GM12878 (cell line): ENCODE results near the gene TARDBP.

ENCODE experiments used
- ASH2L ChIP-seq: fragments of 300-600, 200-600 bp; sonication (generic); IDR thresholded peaks from 2 replicates; pipeline ENCODE4 v1.6.1; 2017; ENCODE audit warnings: low read depth, mild to moderate bottlenecking, borderline replicate concordance
- CREB1 ChIP-seq: IDR thresholded peaks from 2 replicates; pipeline ENCODE4 v1.6.1; 2012; ENCODE audit warnings: low read depth, mild to moderate bottlenecking, inconsistent platforms
- EZH2 ChIP-seq: IDR thresholded peaks from 2 replicates; pipeline ENCODE4 v1.6.1; 2012; ENCODE audit warnings: low read depth, mild to moderate bottlenecking, control low read depth, inconsistent platforms, low read length, borderline replicate concordance; ENCODE audit not compliant: control insufficient read depth
- POU2F2 ChIP-seq: IDR thresholded peaks from 3 replicates; pipeline ENCODE4 v1.6.1; 2011; ENCODE audit warnings: low read depth, mild to moderate bottlenecking, low read length, borderline replicate concordance
- SMC3 ChIP-seq: IDR thresholded peaks from 2 replicates; pipeline ENCODE4 v1.6.1; 2011; ENCODE audit warnings: low read length, improper control_type of control experiment, borderline replicate concordance
- SPI1 ChIP-seq: IDR thresholded peaks from 2 replicates; pipeline ENCODE4 v1.6.1; 2011; ENCODE audit warnings: low read depth, mild to moderate bottlenecking, low read length, moderate library complexity, borderline replicate concordance; ENCODE audit not compliant: insufficient read depth
- ZNF274 ChIP-seq: IDR thresholded peaks from one replicate; pipeline ENCODE4 v1.8.0; 2011; ENCODE audit not compliant: insufficient read length, insufficient read depth
- TF ChIP-seq, protein P1 (sequence below), 3 experiments: IDR thresholded peaks in 2 of 3; conservative IDR thresholded peaks in 1 of 3; 2 replicates each; pipeline ENCODE4 v1.5.1; 2011; ENCODE audit warnings: low read depth in 3 of 3, low read length in 3 of 3, mild to moderate bottlenecking in 3 of 3, control low read depth in 2 of 3, moderate library complexity in 2 of 3, inconsistent platforms in 1 of 3, mixed read lengths in 1 of 3; ENCODE audit not compliant: control insufficient read depth in 2 of 3, insufficient read depth in 1 of 3; ENCODE audit errors: extremely low read depth in 1 of 3
- TF ChIP-seq, protein P2 (sequence below): IDR thresholded peaks from 2 replicates; pipeline ENCODE4 v1.6.1; 2012; ENCODE audit warnings: low read length, inconsistent platforms

GRCh38 chr1:11030865-11031264 lies 18.4 kb downstream of the TARDBP start:
- TF ChIP-seq ZNF274 (no peak), CREB1 (no peak), ASH2L (no peak), POU2F2 (no peak), SPI1 (no peak), SMC3 (no peak), EZH2 (no peak)
- TF ChIP-seq, protein P1, sequence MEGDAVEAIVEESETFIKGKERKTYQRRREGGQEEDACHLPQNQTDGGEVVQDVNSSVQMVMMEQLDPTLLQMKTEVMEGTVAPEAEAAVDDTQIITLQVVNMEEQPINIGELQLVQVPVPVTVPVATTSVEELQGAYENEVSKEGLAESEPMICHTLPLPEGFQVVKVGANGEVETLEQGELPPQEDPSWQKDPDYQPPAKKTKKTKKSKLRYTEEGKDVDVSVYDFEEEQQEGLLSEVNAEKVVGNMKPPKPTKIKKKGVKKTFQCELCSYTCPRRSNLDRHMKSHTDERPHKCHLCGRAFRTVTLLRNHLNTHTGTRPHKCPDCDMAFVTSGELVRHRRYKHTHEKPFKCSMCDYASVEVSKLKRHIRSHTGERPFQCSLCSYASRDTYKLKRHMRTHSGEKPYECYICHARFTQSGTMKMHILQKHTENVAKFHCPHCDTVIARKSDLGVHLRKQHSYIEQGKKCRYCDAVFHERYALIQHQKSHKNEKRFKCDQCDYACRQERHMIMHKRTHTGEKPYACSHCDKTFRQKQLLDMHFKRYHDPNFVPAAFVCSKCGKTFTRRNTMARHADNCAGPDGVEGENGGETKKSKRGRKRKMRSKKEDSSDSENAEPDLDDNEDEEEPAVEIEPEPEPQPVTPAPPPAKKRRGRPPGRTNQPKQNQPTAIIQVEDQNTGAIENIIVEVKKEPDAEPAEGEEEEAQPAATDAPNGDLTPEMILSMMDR (IDR thresholded peaks at IDR 0.05 in 2 of 3, conservative IDR thresholded peaks at IDR 0.05 in 1 of 3; ENCODE audit: control insufficient read depth in 2 of 3, extremely low read depth in 1 of 3, insufficient read depth in 1 of 3, low read depth in 3 of 3, low read length in 3 of 3): no peak
- TF ChIP-seq, protein P2, sequence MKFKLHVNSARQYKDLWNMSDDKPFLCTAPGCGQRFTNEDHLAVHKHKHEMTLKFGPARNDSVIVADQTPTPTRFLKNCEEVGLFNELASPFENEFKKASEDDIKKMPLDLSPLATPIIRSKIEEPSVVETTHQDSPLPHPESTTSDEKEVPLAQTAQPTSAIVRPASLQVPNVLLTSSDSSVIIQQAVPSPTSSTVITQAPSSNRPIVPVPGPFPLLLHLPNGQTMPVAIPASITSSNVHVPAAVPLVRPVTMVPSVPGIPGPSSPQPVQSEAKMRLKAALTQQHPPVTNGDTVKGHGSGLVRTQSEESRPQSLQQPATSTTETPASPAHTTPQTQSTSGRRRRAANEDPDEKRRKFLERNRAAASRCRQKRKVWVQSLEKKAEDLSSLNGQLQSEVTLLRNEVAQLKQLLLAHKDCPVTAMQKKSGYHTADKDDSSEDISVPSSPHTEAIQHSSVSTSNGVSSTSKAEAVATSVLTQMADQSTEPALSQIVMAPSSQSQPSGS: no peak
